HepG2 (cell line): ENCODE measurements around the gene SPSB2. TPM values are rescaled to one million over a fixed set of nuclear protein-coding genes. Genes with fewer than 3 reads are reported as not detected.

Source experiments
- AGO2 ChIP-seq: fragments of 200-400 bp; formaldehyde crosslinking; optimal IDR thresholded peaks from 2 replicates; pipeline ENCODE3; 2017; ENCODE audit warnings: mild to moderate bottlenecking, low read depth, low read length, moderate library complexity
- CSRNP1 ChIP-seq: sonication (generic); formaldehyde crosslinking; IDR thresholded peaks from 2 replicates; pipeline ENCODE4 v1.8.1; 2023; ENCODE audit warnings: mild to moderate bottlenecking, missing genetic modification reagents
- DMAP1 ChIP-seq: IDR thresholded peaks from 2 replicates; pipeline ENCODE4 v1.6.1; 2016
- GMEB2 ChIP-seq: IDR thresholded peaks from 2 replicates; pipeline ENCODE4 v1.6.1; 2016; ENCODE audit warnings: missing biosample characterization, missing genetic modification reagents, low read depth
- KMT2A ChIP-seq: sonication (generic); formaldehyde crosslinking; IDR thresholded peaks from 2 replicates; pipeline ENCODE4 v1.4.0; 2020; ENCODE audit warnings: missing genetic modification reagents
- NFAT5 ChIP-seq: sonication (generic); formaldehyde crosslinking; IDR thresholded peaks from 2 replicates; pipeline ENCODE4 v1.4.0; 2020; ENCODE audit warnings: missing genetic modification reagents
- RAD21 ChIP-seq: fragments of 450-650 bp; formaldehyde crosslinking; IDR thresholded peaks from 2 replicates; pipeline ENCODE4 v1.5.0; 2020; ENCODE audit warnings: mild to moderate bottlenecking
- SAP130 ChIP-seq: IDR thresholded peaks from 2 replicates; pipeline ENCODE4 v1.6.1; 2016; ENCODE audit warnings: low read depth
- SMAD1 ChIP-seq: sonication (generic); formaldehyde crosslinking; IDR thresholded peaks from 2 replicates; pipeline ENCODE4 v1.4.0; 2020; ENCODE audit warnings: missing genetic modification reagents, low read depth, mild to moderate bottlenecking, borderline replicate concordance
- SMYD3 ChIP-seq: sonication (generic); formaldehyde crosslinking; IDR thresholded peaks from 2 replicates; pipeline ENCODE4 v1.8.1; 2023; ENCODE audit warnings: mild to moderate bottlenecking, missing genetic modification reagents
- ZMYM2 ChIP-seq: sonication (generic); formaldehyde crosslinking; IDR thresholded peaks from 2 replicates; pipeline ENCODE4 v1.8.0; 2022; ENCODE audit warnings: mild to moderate bottlenecking, missing genetic modification reagents
- ZNF274 ChIP-seq: sonication (generic); formaldehyde crosslinking; IDR thresholded peaks from 2 replicates; pipeline ENCODE4 v1.5.1; 2020; ENCODE audit warnings: mild to moderate bottlenecking, missing genetic modification reagents
- ZNF503 ChIP-seq: sonication (generic); formaldehyde crosslinking; IDR thresholded peaks from 2 replicates; pipeline ENCODE4 v1.4.0; 2020; ENCODE audit warnings: missing genetic modification reagents
- ZNF598 ChIP-seq: sonication (generic); formaldehyde crosslinking; IDR thresholded peaks from 2 replicates; pipeline ENCODE4 v1.5.1; 2020; ENCODE audit warnings: mild to moderate bottlenecking, missing genetic modification reagents, borderline replicate concordance
- ZNF615 ChIP-seq: sonication (generic); formaldehyde crosslinking; IDR thresholded peaks from 2 replicates; pipeline ENCODE4 v1.5.0; 2020; ENCODE audit warnings: mild to moderate bottlenecking, missing genetic modification reagents, borderline replicate concordance
- polyA plus RNA-seq, 8 experiments: library from polyadenylated mRNA; depleted of rRNA in 3 of 8; stranded (reverse) in 7 of 8; unstranded in 1 of 8; fragments of >200 nt; fragmentation: Illumina TruSeq in 4 of 8; extraction: Trizol in 4 of 8; gene quantifications; 2 replicates each; pipeline versions ENCODE4 v1.2.1 to v1.2.3, GENCODE V29; 2011 to 2016; ENCODE audit warnings: low read depth in 4 of 8, missing spikeins in 1 of 8, mixed read lengths in 1 of 8; ENCODE audit not compliant: insufficient read depth in 1 of 8
- total RNA-seq, 5 experiments: library from RNA; depleted of rRNA; stranded (reverse); fragments of >200 nt; fragmentation: Illumina TruSeq; extraction: Trizol; gene quantifications; 2 replicates each; pipeline ENCODE4 v1.2.3, GENCODE V29; 2016; ENCODE audit warnings: low read depth in 1 of 5

SPSB2 gene
- total and polyA plus RNA-seq, 2 of the 13 experiments (the other 11 are each of a cell fraction or from before 2014, with no cell fraction given) = 2.0 to 6.2 TPM

- peak; percentile 69; the same call in 1 of the 2 replicates for TF ChIP-seq CSRNP1 (CRISPR knock-in tag)
- TF ChIP-seq SAP130 (CRISPR knock-in tag) = peak; percentile 95
- TF ChIP-seq ZNF274 = peak; percentile 54
- no peak for TF ChIP-seq KMT2A (CRISPR knock-in tag)
- TF ChIP-seq GMEB2 = 0 out of 2 replicates have a peak, but pooled peaks have one; percentile 44
- peak; percentile 81 for TF ChIP-seq AGO2
- peak; percentile 83; the same call in 1 of the 2 replicates for TF ChIP-seq NFAT5 (CRISPR knock-in tag)
- TF ChIP-seq SMAD1 (CRISPR knock-in tag) = 0 out of 2 replicates have a peak, but pooled peaks have one; percentile 55
- TF ChIP-seq SMYD3 (CRISPR knock-in tag) = peak; percentile 77; the same call in 1 of the 2 replicates
- TF ChIP-seq ZMYM2 (CRISPR knock-in tag) = peak; percentile 54; the same call in 1 of the 2 replicates
- TF ChIP-seq ZNF615 (CRISPR knock-in tag) = no peak
- peak; percentile 94 for TF ChIP-seq ZNF598 (CRISPR knock-in tag)
- peak; percentile 81; the same call in 1 of the 2 replicates for TF ChIP-seq ZNF503 (CRISPR knock-in tag)
- peak; percentile 99 for TF ChIP-seq RAD21 (CRISPR knock-in tag)
- TF ChIP-seq DMAP1 (CRISPR knock-in tag) = peak; percentile 88
These were observed 17.9 kb upstream of the SPSB2 start (continued) for GRCh38 chr12:6890789-6891645.
